Liver (tissue), 9 donors: ENCODE data around the gene PHEX. TPM values are rescaled to one million over a fixed set of nuclear protein-coding genes. Genes with fewer than 3 reads are reported as not detected.

ENCODE experiments used
- DNase-seq: peaks from one replicate; pipeline ENCODE4 v3.0.0-alpha.2; 2017; ENCODE audit warnings: low spot score
- H3K27ac ChIP-seq, 2 donors: one replicate each; pipeline ENCODE4 v1.7.0; 2013; ENCODE audit warnings: inconsistent platforms in 2 of 2, low read length in 2 of 2, control low read depth in 1 of 2, low read depth in 1 of 2, mild to moderate bottlenecking in 1 of 2
- H3K27me3 ChIP-seq, 4 donors: one replicate each; pipeline versions ENCODE4 v1.6.1 to v1.7.0; 2013; ENCODE audit warnings: low read length in 3 of 4, inconsistent platforms in 1 of 4, mild to moderate bottlenecking in 1 of 4, moderate library complexity in 1 of 4; ENCODE audit not compliant: control insufficient read depth in 4 of 4, insufficient read depth in 4 of 4
- H3K36me3 ChIP-seq, 4 donors: one replicate each; pipeline versions ENCODE4 v1.6.1 to v1.7.0; 2013; ENCODE audit warnings: low read length in 3 of 4, mild to moderate bottlenecking in 3 of 4, low read depth in 1 of 4, moderate library complexity in 1 of 4; ENCODE audit not compliant: control insufficient read depth in 4 of 4, insufficient read depth in 3 of 4
- H3K4me1 ChIP-seq, 4 donors: one replicate each; pipeline versions ENCODE4 v1.6.1 to v1.7.0; 2013; ENCODE audit warnings: low read length in 3 of 4, mild to moderate bottlenecking in 3 of 4, moderate library complexity in 1 of 4; ENCODE audit not compliant: control insufficient read depth in 4 of 4, insufficient read depth in 4 of 4
- H3K4me3 ChIP-seq, 3 donors: one replicate each; pipeline versions ENCODE4 v1.6.1 to v1.7.0; 2013; ENCODE audit warnings: low read length in 3 of 3, control low read depth in 1 of 3, low read depth in 1 of 3, mild to moderate bottlenecking in 1 of 3
- H3K9ac ChIP-seq, 2 donors: one replicate each; pipeline ENCODE4 v1.7.0; 2013; ENCODE audit warnings: low read length in 2 of 2, mild to moderate bottlenecking in 2 of 2, moderate library complexity in 2 of 2, control low read depth in 1 of 2, low read depth in 1 of 2
- H3K9me3 ChIP-seq, 4 donors: one replicate each; pipeline versions ENCODE4 v1.6.1 to v1.7.0; 2013; ENCODE audit warnings: low read length in 3 of 4; ENCODE audit not compliant: control insufficient read depth in 4 of 4
- EGR1 ChIP-seq, 2 donors: IDR thresholded peaks; 2 replicates each; pipeline ENCODE4 v1.6.1; 2016 to 2018; ENCODE audit warnings: antibody characterized with exemption in 2 of 2, low read depth in 2 of 2
- FOXA1 ChIP-seq: IDR thresholded peaks from 2 replicates; pipeline ENCODE4 v1.6.1; 2016; ENCODE audit warnings: antibody characterized with exemption
- FOXA2 ChIP-seq: IDR thresholded peaks from 2 replicates; pipeline ENCODE4 v1.6.1; 2016; ENCODE audit warnings: antibody characterized with exemption
- GABPA ChIP-seq, 2 donors: IDR thresholded peaks in 1 of 2; conservative IDR thresholded peaks in 1 of 2; 2 replicates each; pipeline ENCODE4 v1.6.1; 2016; ENCODE audit warnings: antibody characterized with exemption in 2 of 2, mild to moderate bottlenecking in 1 of 2, moderate library complexity in 1 of 2
- HNF4A ChIP-seq, 2 donors: conservative IDR thresholded peaks; 2 replicates each; pipeline ENCODE4 v1.6.1; 2016; ENCODE audit warnings: antibody characterized with exemption in 2 of 2, mild to moderate bottlenecking in 2 of 2
- HNF4G ChIP-seq: IDR thresholded peaks from 2 replicates; pipeline ENCODE4 v1.6.1; 2016; ENCODE audit warnings: antibody characterized with exemption
- JUND ChIP-seq, 2 donors: IDR thresholded peaks; 2 replicates each; pipeline ENCODE4 v1.6.1; 2016; ENCODE audit warnings: antibody characterized with exemption in 2 of 2
- NR2F2 ChIP-seq: IDR thresholded peaks from 2 replicates; pipeline ENCODE4 v1.6.1; 2016; ENCODE audit warnings: antibody characterized with exemption
- RAD21 ChIP-seq, 2 donors: IDR thresholded peaks; 2 replicates each; pipeline ENCODE4 v1.6.1; 2016; ENCODE audit warnings: antibody characterized with exemption in 2 of 2, mild to moderate bottlenecking in 2 of 2
- SP1 ChIP-seq: IDR thresholded peaks from 2 replicates; pipeline ENCODE4 v1.6.1; 2018; ENCODE audit warnings: antibody characterized with exemption, mild to moderate bottlenecking
- TAF1 ChIP-seq: conservative IDR thresholded peaks from 2 replicates; pipeline ENCODE4 v1.6.1; 2016; ENCODE audit warnings: antibody characterized with exemption, mild to moderate bottlenecking
- WGBS: extraction: QIAGEN DNeasy Blood & Tissue Kit; methylation state at CpG from one replicate; pipeline ENCODE4 v1.1.7; 2013; 5-methylcytosine and 5-hydroxymethylcytosine counted together
- polyA plus RNA-seq, 2 donors: library from polyadenylated mRNA; stranded (reverse) in 1 of 2; unstranded in 1 of 2; fragments of 200-250 nt in 1 of 2; fragments of >200 nt in 1 of 2; fragmentation: Nextera tagmentation in 1 of 2; extraction: Ambion mirVana in 1 of 2; gene quantifications; one replicate each; pipeline versions ENCODE4 v1.2.1 to v1.2.3, GENCODE V29; 2013 to 2015
- total RNA-seq, 2 donors: library from RNA; depleted of rRNA; stranded (reverse); fragments of >200 nt; gene quantifications; one replicate each; pipeline ENCODE4 v1.2.3, GENCODE V29; 2014
- TF ChIP-seq, protein P1 (sequence below): IDR thresholded peaks from 2 replicates; pipeline ENCODE4 v1.6.1; 2016; ENCODE audit warnings: antibody characterized with exemption, mild to moderate bottlenecking
- TF ChIP-seq, protein P2 (sequence below): IDR thresholded peaks from 2 replicates; pipeline ENCODE4 v1.6.1; 2016; ENCODE audit warnings: antibody characterized with exemption
- TF ChIP-seq, protein P3 (sequence below): IDR thresholded peaks from 2 replicates; pipeline ENCODE4 v1.6.1; 2016; ENCODE audit warnings: antibody characterized with exemption
- TF ChIP-seq, protein P4 (sequence below): IDR thresholded peaks from 2 replicates; pipeline ENCODE4 v1.6.1; 2016; ENCODE audit warnings: antibody characterized with exemption
- TF ChIP-seq, protein P5 (sequence below): fragments of 150-350 bp; IDR thresholded peaks from 2 replicates; pipeline ENCODE4 v1.5.1; 2017; ENCODE audit warnings: improper control_type of control experiment, low read depth, low read length; ENCODE audit not compliant: missing input control
- donor health status: healthy.
- donor health status: healthy.
- donor health status: healthy.
- donor health status: healthy.
- donor health status: healthy.

The PHEX gene
- total and polyA plus RNA-seq, 4 donors: 0.01 to 0.14 (median 0.08) TPM; not detected in 1

DNA sequence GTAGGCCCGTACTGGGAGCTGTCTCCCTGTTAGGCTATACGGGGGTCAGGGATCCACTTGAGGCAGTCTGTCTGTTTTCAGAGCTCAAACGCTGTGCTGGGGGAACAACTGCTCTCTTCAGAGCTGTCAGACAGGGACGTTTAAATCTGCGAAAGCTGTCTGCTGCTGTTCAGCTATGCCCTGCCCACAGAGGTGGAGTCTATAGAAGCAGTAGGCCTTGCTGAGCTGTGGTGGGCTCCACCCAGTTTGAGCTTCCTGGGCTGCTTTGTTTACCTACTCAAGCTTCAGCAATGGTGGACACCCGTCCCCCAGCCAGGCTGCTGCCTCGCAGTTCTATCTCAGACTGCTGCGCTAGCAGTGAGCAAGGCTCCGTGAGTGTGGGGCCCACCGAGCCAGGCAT is 27.3 kb upstream of the PHEX start:
- H3K36me3 ChIP-seq: no peaks in the 10 kb centered on the region
- H3K9me3 ChIP-seq: no peaks in the 10 kb centered on the region
- no peak for DNase-seq
- H3K4me3 ChIP-seq: no peak overlapping the region
- H3K27me3 ChIP-seq: no peaks in the 10 kb centered on the region
- no peak overlapping the region for H3K9ac ChIP-seq
- WGBS: 93% methylated on average over 10 of the region's 10 CpGs
- no peak for TF ChIP-seq NR2F2
- TF ChIP-seq, protein P1, sequence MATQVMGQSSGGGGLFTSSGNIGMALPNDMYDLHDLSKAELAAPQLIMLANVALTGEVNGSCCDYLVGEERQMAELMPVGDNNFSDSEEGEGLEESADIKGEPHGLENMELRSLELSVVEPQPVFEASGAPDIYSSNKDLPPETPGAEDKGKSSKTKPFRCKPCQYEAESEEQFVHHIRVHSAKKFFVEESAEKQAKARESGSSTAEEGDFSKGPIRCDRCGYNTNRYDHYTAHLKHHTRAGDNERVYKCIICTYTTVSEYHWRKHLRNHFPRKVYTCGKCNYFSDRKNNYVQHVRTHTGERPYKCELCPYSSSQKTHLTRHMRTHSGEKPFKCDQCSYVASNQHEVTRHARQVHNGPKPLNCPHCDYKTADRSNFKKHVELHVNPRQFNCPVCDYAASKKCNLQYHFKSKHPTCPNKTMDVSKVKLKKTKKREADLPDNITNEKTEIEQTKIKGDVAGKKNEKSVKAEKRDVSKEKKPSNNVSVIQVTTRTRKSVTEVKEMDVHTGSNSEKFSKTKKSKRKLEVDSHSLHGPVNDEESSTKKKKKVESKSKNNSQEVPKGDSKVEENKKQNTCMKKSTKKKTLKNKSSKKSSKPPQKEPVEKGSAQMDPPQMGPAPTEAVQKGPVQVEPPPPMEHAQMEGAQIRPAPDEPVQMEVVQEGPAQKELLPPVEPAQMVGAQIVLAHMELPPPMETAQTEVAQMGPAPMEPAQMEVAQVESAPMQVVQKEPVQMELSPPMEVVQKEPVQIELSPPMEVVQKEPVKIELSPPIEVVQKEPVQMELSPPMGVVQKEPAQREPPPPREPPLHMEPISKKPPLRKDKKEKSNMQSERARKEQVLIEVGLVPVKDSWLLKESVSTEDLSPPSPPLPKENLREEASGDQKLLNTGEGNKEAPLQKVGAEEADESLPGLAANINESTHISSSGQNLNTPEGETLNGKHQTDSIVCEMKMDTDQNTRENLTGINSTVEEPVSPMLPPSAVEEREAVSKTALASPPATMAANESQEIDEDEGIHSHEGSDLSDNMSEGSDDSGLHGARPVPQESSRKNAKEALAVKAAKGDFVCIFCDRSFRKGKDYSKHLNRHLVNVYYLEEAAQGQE: no peak
- TF ChIP-seq, protein P2, sequence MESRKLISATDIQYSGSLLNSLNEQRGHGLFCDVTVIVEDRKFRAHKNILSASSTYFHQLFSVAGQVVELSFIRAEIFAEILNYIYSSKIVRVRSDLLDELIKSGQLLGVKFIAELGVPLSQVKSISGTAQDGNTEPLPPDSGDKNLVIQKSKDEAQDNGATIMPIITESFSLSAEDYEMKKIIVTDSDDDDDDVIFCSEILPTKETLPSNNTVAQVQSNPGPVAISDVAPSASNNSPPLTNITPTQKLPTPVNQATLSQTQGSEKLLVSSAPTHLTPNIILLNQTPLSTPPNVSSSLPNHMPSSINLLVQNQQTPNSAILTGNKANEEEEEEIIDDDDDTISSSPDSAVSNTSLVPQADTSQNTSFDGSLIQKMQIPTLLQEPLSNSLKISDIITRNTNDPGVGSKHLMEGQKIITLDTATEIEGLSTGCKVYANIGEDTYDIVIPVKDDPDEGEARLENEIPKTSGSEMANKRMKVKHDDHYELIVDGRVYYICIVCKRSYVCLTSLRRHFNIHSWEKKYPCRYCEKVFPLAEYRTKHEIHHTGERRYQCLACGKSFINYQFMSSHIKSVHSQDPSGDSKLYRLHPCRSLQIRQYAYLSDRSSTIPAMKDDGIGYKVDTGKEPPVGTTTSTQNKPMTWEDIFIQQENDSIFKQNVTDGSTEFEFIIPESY: no peak
- no peak for TF ChIP-seq FOXA2
- TF ChIP-seq, protein P3, sequence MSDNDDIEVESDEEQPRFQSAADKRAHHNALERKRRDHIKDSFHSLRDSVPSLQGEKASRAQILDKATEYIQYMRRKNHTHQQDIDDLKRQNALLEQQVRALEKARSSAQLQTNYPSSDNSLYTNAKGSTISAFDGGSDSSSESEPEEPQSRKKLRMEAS: no peak
- no peak for TF ChIP-seq RAD21 (IDR thresholded peaks at IDR 0.05)
- TF ChIP-seq FOXA1: no peak
- no peak for TF ChIP-seq HNF4A (conservative IDR thresholded peaks at IDR 0.05)
- TF ChIP-seq, protein P4, sequence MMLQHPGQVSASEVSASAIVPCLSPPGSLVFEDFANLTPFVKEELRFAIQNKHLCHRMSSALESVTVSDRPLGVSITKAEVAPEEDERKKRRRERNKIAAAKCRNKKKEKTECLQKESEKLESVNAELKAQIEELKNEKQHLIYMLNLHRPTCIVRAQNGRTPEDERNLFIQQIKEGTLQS: no peak
- TF ChIP-seq TAF1: no peak
- TF ChIP-seq, protein P5, sequence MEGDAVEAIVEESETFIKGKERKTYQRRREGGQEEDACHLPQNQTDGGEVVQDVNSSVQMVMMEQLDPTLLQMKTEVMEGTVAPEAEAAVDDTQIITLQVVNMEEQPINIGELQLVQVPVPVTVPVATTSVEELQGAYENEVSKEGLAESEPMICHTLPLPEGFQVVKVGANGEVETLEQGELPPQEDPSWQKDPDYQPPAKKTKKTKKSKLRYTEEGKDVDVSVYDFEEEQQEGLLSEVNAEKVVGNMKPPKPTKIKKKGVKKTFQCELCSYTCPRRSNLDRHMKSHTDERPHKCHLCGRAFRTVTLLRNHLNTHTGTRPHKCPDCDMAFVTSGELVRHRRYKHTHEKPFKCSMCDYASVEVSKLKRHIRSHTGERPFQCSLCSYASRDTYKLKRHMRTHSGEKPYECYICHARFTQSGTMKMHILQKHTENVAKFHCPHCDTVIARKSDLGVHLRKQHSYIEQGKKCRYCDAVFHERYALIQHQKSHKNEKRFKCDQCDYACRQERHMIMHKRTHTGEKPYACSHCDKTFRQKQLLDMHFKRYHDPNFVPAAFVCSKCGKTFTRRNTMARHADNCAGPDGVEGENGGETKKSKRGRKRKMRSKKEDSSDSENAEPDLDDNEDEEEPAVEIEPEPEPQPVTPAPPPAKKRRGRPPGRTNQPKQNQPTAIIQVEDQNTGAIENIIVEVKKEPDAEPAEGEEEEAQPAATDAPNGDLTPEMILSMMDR: no peak
- TF ChIP-seq SP1: no peak
- TF ChIP-seq EGR1 (IDR thresholded peaks at IDR 0.05; ENCODE audit: low read depth in 2 of 2): no peak
- no peak overlapping the region for H3K27ac ChIP-seq
- no peaks in the 10 kb centered on the region for H3K4me1 ChIP-seq

DNA sequence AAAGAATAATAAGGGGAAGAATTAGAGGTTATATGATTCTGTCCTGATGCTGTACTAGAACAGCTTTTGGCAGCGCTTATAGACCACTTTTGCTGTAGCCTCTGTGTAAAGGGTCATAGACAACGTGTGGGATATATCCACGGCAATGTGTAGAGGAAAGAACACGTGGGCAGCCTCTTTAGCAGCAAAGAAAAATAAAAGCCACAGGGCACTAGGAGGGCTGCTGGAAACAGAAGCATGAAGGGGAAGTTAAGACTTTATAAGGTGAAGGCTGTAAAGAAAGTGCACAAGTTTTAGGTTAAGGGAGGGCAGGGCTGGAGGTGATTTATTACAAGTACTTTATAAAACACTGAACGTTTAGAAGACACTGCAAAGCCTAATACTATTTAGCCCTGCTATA is 20.1 kb upstream of the PHEX start:
- Histone ChIP-seq H3K36me3 (no peaks in the 10 kb centered on the region), H3K9me3 (no peaks in the 10 kb centered on the region), H3K9ac (no peak overlapping the region), H3K27ac (no peak overlapping the region), H3K4me3 (no peak overlapping the region), H3K27me3 (no peaks in the 10 kb centered on the region), H3K4me1 (no peaks in the 10 kb centered on the region)
- TF ChIP-seq JUND (IDR thresholded peaks at IDR 0.05): no peak
- TF ChIP-seq HNF4A (conservative IDR thresholded peaks at IDR 0.05): no peak
- TF ChIP-seq, protein P4: no peak
- TF ChIP-seq, protein P1: no peak
- no peak for TF ChIP-seq HNF4G
- TF ChIP-seq GABPA (IDR thresholded peaks at IDR 0.05 in 1 of 2, conservative IDR thresholded peaks at IDR 0.05 in 1 of 2): no peak
- no peak for TF ChIP-seq EGR1 (IDR thresholded peaks at IDR 0.05; ENCODE audit: low read depth in 2 of 2)
- no peak for DNase-seq
- WGBS: 69% methylated on average over 5 of the region's 5 CpGs
